Mammary epithelial cell (primary cell): ENCODE measurements around the gene LGALS14.

Source experiments
- CTCF ChIP-seq, 2 donors: IDR thresholded peaks in 1 of 2; conservative IDR thresholded peaks in 1 of 2; 2 replicates each; pipeline ENCODE4 v1.5.1; 2011 to 2012; ENCODE audit warnings: inconsistent platforms in 2 of 2, low read length in 2 of 2, mild to moderate bottlenecking in 2 of 2, control low read depth in 1 of 2, low read depth in 1 of 2; ENCODE audit not compliant: insufficient read depth in 1 of 2; ENCODE audit errors: extremely low read depth in 1 of 2
- EZH2 ChIP-seq: IDR thresholded peaks from 2 replicates; pipeline ENCODE4 v1.6.1; 2012; ENCODE audit warnings: low read length, inconsistent platforms, borderline replicate concordance

- TF ChIP-seq CTCF (conservative IDR thresholded peaks at IDR 0.05 in 1 of 2, IDR thresholded peaks at IDR 0.05 in 1 of 2; ENCODE audit: extremely low read depth in 1 of 2, insufficient read depth in 1 of 2, low read depth in 1 of 2, low read length in 2 of 2) (peak; percentile 41 to 63), EZH2 (no peak)
Observed at GRCh38 chr19:39671739-39672363, 32.4 kb upstream of the LGALS14 start.
